ENCODE results near the gene SLC6A6. TPM values are rescaled to one million over a fixed set of nuclear protein-coding genes. Genes with fewer than 3 reads are reported as not detected.

The SLC6A6 gene
- total RNA-seq, 1 donor from 2014 or later = 3.8 TPM

- TF ChIP-seq CTCF (IDR thresholded peaks at IDR 0.05; ENCODE audit: insufficient read depth, low read length, poor library complexity, severe bottlenecking) = no peak
- DNase-seq (ENCODE audit: low read depth) = no peak
- H3K4me3 ChIP-seq (ENCODE audit: low read depth, low read length) = no peak overlapping the region
- peaks cover 3% of the 10 kb centered on the region for H3K36me3 ChIP-seq (ENCODE audit: control insufficient read depth, insufficient read depth, low read length)
- no peaks in the 10 kb centered on the region for H3K27me3 ChIP-seq (ENCODE audit: control insufficient read depth, insufficient read depth, low read length)
These were observed 39.0 kb downstream of the SLC6A6 start for GRCh38 chr3:14441240-14441919.

GRCh38 chr3:14441920-14442300, 39.5 kb downstream of the SLC6A6 start:
- Histone ChIP-seq H3K27me3 (ENCODE audit: control insufficient read depth, insufficient read depth, low read length) (no peaks in the 10 kb centered on the region), H3K4me3 (ENCODE audit: low read depth, low read length) (no peak overlapping the region), H3K36me3 (ENCODE audit: control insufficient read depth, insufficient read depth, low read length) (peaks cover 3% of the 10 kb centered on the region)
- no peak for TF ChIP-seq CTCF (IDR thresholded peaks at IDR 0.05; ENCODE audit: insufficient read depth, low read length, poor library complexity, severe bottlenecking)
- DNase-seq (ENCODE audit: low read depth) = no peak

- no peak for DNase-seq (ENCODE audit: low read depth)
- TF ChIP-seq CTCF (IDR thresholded peaks at IDR 0.05; ENCODE audit: insufficient read depth, low read length, poor library complexity, severe bottlenecking) = no peak
- H3K27me3 ChIP-seq (ENCODE audit: control insufficient read depth, insufficient read depth, low read length) = no peaks in the 10 kb centered on the region
- peaks cover 2% of the 10 kb centered on the region for H3K36me3 ChIP-seq (ENCODE audit: control insufficient read depth, insufficient read depth, low read length)
- H3K4me3 ChIP-seq (ENCODE audit: low read depth, low read length) = no peak overlapping the region
These were observed 42.0 kb downstream of the SLC6A6 start for GRCh38 chr3:14444380-14444779.

GRCh38 chr3:14445773-14446172, 43.4 kb downstream of the SLC6A6 start:
- Histone ChIP-seq H3K36me3 (ENCODE audit: control insufficient read depth, insufficient read depth, low read length) (peaks cover 2% of the 10 kb centered on the region), H3K4me3 (ENCODE audit: low read depth, low read length) (no peak overlapping the region), H3K27me3 (ENCODE audit: control insufficient read depth, insufficient read depth, low read length) (no peaks in the 10 kb centered on the region)
- no peak for TF ChIP-seq CTCF (IDR thresholded peaks at IDR 0.05; ENCODE audit: insufficient read depth, low read length, poor library complexity, severe bottlenecking)
- no peak for DNase-seq (ENCODE audit: low read depth)

GRCh38 chr3:14446988-14447570, 44.7 kb downstream of the SLC6A6 start:
- no peak overlapping the region for H3K4me3 ChIP-seq (ENCODE audit: low read depth, low read length)
- no peaks in the 10 kb centered on the region for H3K27me3 ChIP-seq (ENCODE audit: control insufficient read depth, insufficient read depth, low read length)
- TF ChIP-seq CTCF (IDR thresholded peaks at IDR 0.05; ENCODE audit: insufficient read depth, low read length, poor library complexity, severe bottlenecking) = no peak
- H3K36me3 ChIP-seq (ENCODE audit: control insufficient read depth, insufficient read depth, low read length) = peaks cover 2% of the 10 kb centered on the region
- DNase-seq (ENCODE audit: low read depth) = no peak

- Histone ChIP-seq H3K27me3 (ENCODE audit: control insufficient read depth, insufficient read depth, low read length) (no peaks in the 10 kb centered on the region), H3K4me3 (ENCODE audit: low read depth, low read length) (no peak overlapping the region), H3K36me3 (ENCODE audit: control insufficient read depth, insufficient read depth, low read length) (peaks cover 2% of the 10 kb centered on the region)
- no peak for DNase-seq (ENCODE audit: low read depth)
- TF ChIP-seq CTCF (IDR thresholded peaks at IDR 0.05; ENCODE audit: insufficient read depth, low read length, poor library complexity, severe bottlenecking) = no peak
These were observed 45.7 kb downstream of the SLC6A6 start for GRCh38 chr3:14448063-14448462.
